Measurements from ENCODE around the gene CREM.
"Not testable (repeated sequence)": the region's sequence is repeated elsewhere in the genome, so short reads cannot be mapped to it uniquely, and the experiment has no call there.

The CREM gene

GRCh38 chr10:35194471-35194870 lies 67.8 kb downstream of the CREM start:
- DNase-seq (ENCODE audit: low read depth): no peak

GRCh38 chr10:35194906-35195305 lies 68.3 kb downstream of the CREM start:
- peak; percentile 31 for DNase-seq (ENCODE audit: low read depth)

GRCh38 chr10:35195361-35196306 lies 69.0 kb downstream of the CREM start:
- DNase-seq (ENCODE audit: low read depth): peak; percentile 92

GRCh38 chr10:35200487-35200886 lies 73.8 kb downstream of the CREM start:
- DNase-seq (ENCODE audit: low read depth): no peak

GRCh38 chr10:35201234-35201633 lies 74.6 kb downstream of the CREM start:
- no peak for DNase-seq (ENCODE audit: low read depth)

GRCh38 chr10:35202050-35202449 lies 75.4 kb downstream of the CREM start:
- DNase-seq (ENCODE audit: low read depth): no peak

- DNase-seq (ENCODE audit: low read depth): no peak
Observed at GRCh38 chr10:35203745-35204144, 77.1 kb downstream of the CREM start.

GRCh38 chr10:35204650-35205319 lies 78.1 kb downstream of the CREM start:
- DNase-seq (ENCODE audit: low read depth): no peak

GRCh38 chr10:35206274-35206673 lies 79.6 kb downstream of the CREM start:
- DNase-seq (ENCODE audit: low read depth): no peak

- DNase-seq (ENCODE audit: low read depth): no peak
Observed at GRCh38 chr10:35208536-35208935, 81.9 kb downstream of the CREM start.

- no peak for DNase-seq (ENCODE audit: low read depth)
Observed at GRCh38 chr10:35208949-35209613, 82.4 kb downstream of the CREM start.

GRCh38 chr10:35210961-35211360 lies 84.3 kb downstream of the CREM start:
- DNase-seq (ENCODE audit: low read depth): no peak

GRCh38 chr10:35211390-35211789 lies 84.7 kb downstream of the CREM start:
- no peak for DNase-seq (ENCODE audit: low read depth)

- no peak for DNase-seq (ENCODE audit: low read depth)
Observed at GRCh38 chr10:35212856-35213255, 86.2 kb downstream of the CREM start.

- DNase-seq (ENCODE audit: low read depth): no peak
Observed at GRCh38 chr10:35213699-35214098, 87.1 kb downstream of the CREM start.

- no peak for DNase-seq (ENCODE audit: low read depth)
Observed at GRCh38 chr10:35214607-35215020, 88.0 kb downstream of the CREM start.

- peak; percentile 10 for DNase-seq (ENCODE audit: low read depth)
Observed at GRCh38 chr10:35215107-35215506, 88.5 kb downstream of the CREM start.

GRCh38 chr10:35216303-35216905 lies 89.8 kb downstream of the CREM start:
- no peak for DNase-seq (ENCODE audit: low read depth)

GRCh38 chr10:35216956-35217355 lies 90.3 kb downstream of the CREM start:
- not testable (repeated sequence) for DNase-seq (ENCODE audit: low read depth)

GRCh38 chr10:35217455-35217854 lies 90.8 kb downstream of the CREM start:
- DNase-seq (ENCODE audit: low read depth): no peak

GRCh38 chr10:35218339-35218955 lies 91.8 kb downstream of the CREM start:
- DNase-seq (ENCODE audit: low read depth): peak; percentile 85

GRCh38 chr10:35219292-35219691 lies 92.6 kb downstream of the CREM start:
- DNase-seq (ENCODE audit: low read depth): no peak

Measured in fibroblast of gingiva (primary cell).